HG03135 (cell line): ENCODE results near the gene FAM174C.
"Not testable (repeated sequence)": the region's sequence is repeated elsewhere in the genome, so short reads cannot be mapped to it uniquely, and the experiment has no call there.

Source experiments
- ATAC-seq: cut with Tn5 transposase; IDR thresholded peaks from one replicate; pipeline ENCODE4 v1.9.1; 2021; ENCODE audit warnings: mild to moderate bottlenecking, moderate library complexity; ENCODE audit not compliant: unreplicated experiment

The FAM174C gene

GRCh38 chr19:1317274-1318003 lies 42.1 kb downstream of the FAM174C start:
- no peak for ATAC-seq

GRCh38 chr19:1318678-1319471 lies 43.5 kb downstream of the FAM174C start:
- no peak for ATAC-seq

- ATAC-seq, result not testable (repeated sequence)
These were observed 44.9 kb downstream of the FAM174C start for GRCh38 chr19:1320282-1320650.

GRCh38 chr19:1321539-1321938 lies 46.2 kb downstream of the FAM174C start:
- no peak for ATAC-seq

GRCh38 chr19:1322198-1322981 lies 47.1 kb downstream of the FAM174C start:
- ATAC-seq, result no peak

GRCh38 chr19:1324249-1324805 lies 49.0 kb downstream of the FAM174C start:
- no peak for ATAC-seq

GRCh38 chr19:1324806-1325567 lies 49.7 kb downstream of the FAM174C start:
- ATAC-seq, result no peak

- ATAC-seq, result no peak
These were observed 50.4 kb downstream of the FAM174C start for GRCh38 chr19:1325568-1326294.

GRCh38 chr19:1327125-1327524 lies 51.8 kb downstream of the FAM174C start:
- no peak for ATAC-seq
